ENCODE measurements around the gene CDK5RAP3. TPM values are rescaled to one million over a fixed set of nuclear protein-coding genes. Genes with fewer than 3 reads are reported as not detected.

The CDK5RAP3 gene
- total and polyA plus RNA-seq, 7 donors = 21.0 to 44.1 (median 29.9) TPM

GRCh38 chr17:48028736-48029135 lies 57.8 kb downstream of the CDK5RAP3 start:
- TF ChIP-seq CTCF (IDR thresholded peaks at IDR 0.05) = no peak
- H3K9me3 ChIP-seq = no peaks in the 10 kb centered on the region
- H3K27ac ChIP-seq = no peak overlapping the region
- 75 to 77% (median 75%) methylated on average over 1 of the region's 1 CpG for WGBS, 3 donors
- intact Hi-C loops (cut with DNase I) = loop anchor here in 1 of 2 donors (10.0 kb wide), 1 partner anchor 566 kb away; the partner anchor contains the start of genes HOXB3 and HOXB5
- no peak overlapping the region for H3K4me3 ChIP-seq
- no peaks in the 10 kb centered on the region for H3K27me3 ChIP-seq (ENCODE audit: insufficient read depth in 3 of 3, low read length in 2 of 3)
- DNase-seq (no peak), ATAC-seq (no peak)
- H3K36me3 ChIP-seq (ENCODE audit: insufficient read depth in 1 of 2, low read depth in 1 of 2) = peaks cover 0 to 20% of the 10 kb centered on the region in 2 donors
- peaks cover 30% of the 10 kb centered on the region for H3K4me1 ChIP-seq

GRCh38 chr17:48030531-48030930 lies 59.6 kb downstream of the CDK5RAP3 start:
- Histone ChIP-seq H3K27ac (no peak overlapping the region), H3K4me3 (no peak overlapping the region), H3K27me3 (ENCODE audit: insufficient read depth in 3 of 3, low read length in 2 of 3) (no peaks in the 10 kb centered on the region), H3K36me3 (ENCODE audit: insufficient read depth in 1 of 2, low read depth in 1 of 2) (peaks cover 0 to 20% of the 10 kb centered on the region in 2 donors), H3K4me1 (peaks cover 19% of the 10 kb centered on the region), H3K9me3 (no peaks in the 10 kb centered on the region)
- 33 to 38% (median 34%) methylated on average over 5 of the region's 5 CpGs for WGBS, 3 donors
- ATAC-seq (no peak), DNase-seq (no peak)
- TF ChIP-seq CTCF (IDR thresholded peaks at IDR 0.05) = no peak
- intact Hi-C loops (cut with DNase I) = no loop called here

Other genes with a start within 250 kb of the CDK5RAP3 start
- gene TBX21, start 237.9 kb upstream of the CDK5RAP3 start, total RNA-seq = under 1 TPM; 0.12 to 0.36 (median 0.19) TPM
- gene TBX21, start 237.9 kb upstream of the CDK5RAP3 start, polyA plus RNA-seq = under 1 TPM in 2 of 3 donors, not detected in 1; 0.04 to 0.12 TPM
- 10 to 100 TPM in 1 of 4 donors, 1 to 10 TPM in 3; 2.6 to 23.4 (median 5.3) TPM for gene OSBPL7, start 149.3 kb upstream of the CDK5RAP3 start, total RNA-seq
- 1 to 10 TPM in 2 of 3 donors, under 1 TPM in 1; 0.95 to 1.7 (median 1.3) TPM for gene OSBPL7, start 149.3 kb upstream of the CDK5RAP3 start, polyA plus RNA-seq
- gene MRPL10, start 139.6 kb upstream of the CDK5RAP3 start, total RNA-seq = 10 to 100 TPM; 37.8 to 51.9 (median 46.3) TPM
- gene MRPL10, start 139.6 kb upstream of the CDK5RAP3 start, polyA plus RNA-seq = 10 to 100 TPM; 44.1 to 78.6 (median 56.1) TPM
- under 1 TPM in 2 of 4 donors, not detected in 2; 0.15 to 0.54 TPM for gene LRRC46, start 139.4 kb upstream of the CDK5RAP3 start, total RNA-seq
- gene LRRC46, start 139.4 kb upstream of the CDK5RAP3 start, polyA plus RNA-seq = under 1 TPM; 0.08 to 0.40 (median 0.22) TPM
- 10 to 100 TPM; 12.2 to 33.5 (median 19.5) TPM for gene SCRN2, start 129.8 kb upstream of the CDK5RAP3 start, total RNA-seq
- 10 to 100 TPM; 10.7 to 18.8 (median 15.1) TPM for gene SCRN2, start 129.8 kb upstream of the CDK5RAP3 start, polyA plus RNA-seq
- gene SP6, start 120.0 kb upstream of the CDK5RAP3 start, total RNA-seq = under 1 TPM in 1 of 4 donors, not detected in 3; 0.16 TPM
- under 1 TPM in 2 of 3 donors, not detected in 1; 0.04 to 0.27 TPM for gene SP6, start 120.0 kb upstream of the CDK5RAP3 start, polyA plus RNA-seq
- gene SP2, start 74.9 kb upstream of the CDK5RAP3 start, total RNA-seq = 10 to 100 TPM; 10.8 to 16.1 (median 12.8) TPM
- 10 to 100 TPM in 1 of 3 donors, 1 to 10 TPM in 2; 6.2 to 10.2 (median 7.2) TPM for gene SP2, start 74.9 kb upstream of the CDK5RAP3 start, polyA plus RNA-seq
- gene PNPO, start 29.5 kb upstream of the CDK5RAP3 start, total RNA-seq = 10 to 100 TPM; 28.2 to 42.3 (median 33.8) TPM
- gene PNPO, start 29.5 kb upstream of the CDK5RAP3 start, polyA plus RNA-seq = 10 to 100 TPM; 12.0 to 30.0 (median 12.8) TPM
- gene PRR15L, start 13.2 kb upstream of the CDK5RAP3 start, total RNA-seq = not detected
- under 1 TPM in 2 of 3 donors, not detected in 1; 0.04 to 0.17 TPM for gene PRR15L, start 13.2 kb upstream of the CDK5RAP3 start, polyA plus RNA-seq
- gene COPZ2, start 66.7 kb downstream of the CDK5RAP3 start, total RNA-seq = 100 to 1,000 TPM in 1 of 4 donors, 10 to 100 TPM in 3; 56.4 to 130 (median 66.4) TPM
- gene COPZ2, start 66.7 kb downstream of the CDK5RAP3 start, polyA plus RNA-seq = 10 to 100 TPM; 16.8 to 46.0 (median 35.5) TPM
- 1,000 to 10,000 TPM in 3 of 4 donors, 100 to 1,000 TPM in 1; 990 to 1,423 (median 1,174) TPM for gene NFE2L1, start 77.2 kb downstream of the CDK5RAP3 start, total RNA-seq
- gene NFE2L1, start 77.2 kb downstream of the CDK5RAP3 start, polyA plus RNA-seq = 1,000 to 10,000 TPM in 1 of 3 donors, 100 to 1,000 TPM in 2; 308 to 1,601 (median 620) TPM
- 10 to 100 TPM; 28.9 to 39.6 (median 35.5) TPM for gene CBX1, start 130.4 kb downstream of the CDK5RAP3 start, total RNA-seq
- 10 to 100 TPM; 26.6 to 69.6 (median 34.8) TPM for gene CBX1, start 130.4 kb downstream of the CDK5RAP3 start, polyA plus RNA-seq
- gene SNX11, start 136.7 kb downstream of the CDK5RAP3 start, total RNA-seq = 10 to 100 TPM; 10.0 to 17.2 (median 12.3) TPM
- gene SNX11, start 136.7 kb downstream of the CDK5RAP3 start, polyA plus RNA-seq = 10 to 100 TPM; 11.5 to 27.0 (median 25.7) TPM

Data from psoas muscle (tissue), 8 donors.